Cardiac muscle cell (in vitro differentiated cells and primary cell): ENCODE data around the gene PRUNE2. TPM values are rescaled to one million over a fixed set of nuclear protein-coding genes. Genes with fewer than 3 reads are reported as not detected.

Experiments used
- DNase-seq, 2 donors: peaks; one replicate each; pipeline versions ENCODE4 v3.0.0 to v3.0.0-alpha.2; 2010 to 2017; ENCODE audit warnings: low read depth in 1 of 2, low spot score in 1 of 2
- H3K27ac ChIP-seq: fragments of 200-600 bp; sonication (generic); 2 replicates; pipeline ENCODE4 v1.5.1; 2016
- H3K27me3 ChIP-seq: fragments of 200-600 bp; sonication (generic); 2 replicates; pipeline ENCODE4 v1.6.0; 2016; ENCODE audit warnings: control low read depth
- H3K36me3 ChIP-seq: fragments of 200-600 bp; sonication (generic); 2 replicates; pipeline ENCODE4 v1.5.1; 2016; ENCODE audit warnings: control low read depth
- H3K4me1 ChIP-seq: fragments of 200-600 bp; sonication (generic); 2 replicates; pipeline ENCODE4 v1.8.1; 2017; ENCODE audit warnings: low read depth, mild to moderate bottlenecking, mixed run types
- H3K4me3 ChIP-seq: fragments of 200-600 bp; sonication (generic); 2 replicates; pipeline ENCODE4 v1.5.1; 2016; ENCODE audit warnings: mild to moderate bottlenecking
- H3K9me3 ChIP-seq: fragments of 200-600 bp; sonication (generic); 2 replicates; pipeline ENCODE4 v1.5.1; 2017; ENCODE audit warnings: low read depth, mild to moderate bottlenecking, control low read depth
- polyA plus RNA-seq: library from polyadenylated mRNA; unstranded; fragments of >200 nt; fragmentation: Nextera tagmentation; extraction: Ambion mirVana; gene quantifications from 2 replicates; pipeline ENCODE4 v1.2.1, GENCODE V29; 2016
- total RNA-seq: library from RNA; depleted of rRNA; stranded (reverse); fragments of >200 nt; gene quantifications from 2 replicates; pipeline ENCODE4 v1.2.3, GENCODE V29; 2016
- TF ChIP-seq, protein P1 (sequence below): IDR thresholded peaks from 2 replicates; pipeline ENCODE4 v1.5.1; 2012; ENCODE audit warnings: low read depth, mild to moderate bottlenecking, low read length

The PRUNE2 gene
- total and polyA plus RNA-seq, 2 experiments from 2014 or later: 5.5 to 14.4 TPM

DNA sequence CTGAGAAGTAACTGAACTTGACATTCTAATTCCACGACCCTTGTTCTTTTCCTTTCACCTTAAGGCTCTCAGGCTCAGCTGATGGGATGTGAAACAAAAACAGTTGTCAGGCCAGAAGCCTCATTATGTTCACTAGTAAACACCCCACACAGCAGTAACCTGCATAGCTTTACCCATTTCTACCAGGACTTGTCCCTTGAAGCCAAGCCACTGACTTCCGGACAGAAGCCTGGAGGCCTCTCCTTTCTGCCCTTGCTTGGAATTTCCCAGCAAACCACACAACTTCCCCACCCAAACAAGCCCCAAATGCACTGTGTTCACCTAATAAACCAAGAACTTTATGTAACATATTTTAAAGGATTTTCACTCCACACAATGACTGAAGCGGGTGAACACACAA lies 19.6 kb downstream of the PRUNE2 start:
- no peaks in the 10 kb centered on the region for H3K9me3 ChIP-seq
- DNase-seq: no peak
- no peaks in the 10 kb centered on the region for H3K36me3 ChIP-seq
- no peak overlapping the region for H3K27ac ChIP-seq
- H3K4me3 ChIP-seq: no peak overlapping the region
- TF ChIP-seq, protein P1, sequence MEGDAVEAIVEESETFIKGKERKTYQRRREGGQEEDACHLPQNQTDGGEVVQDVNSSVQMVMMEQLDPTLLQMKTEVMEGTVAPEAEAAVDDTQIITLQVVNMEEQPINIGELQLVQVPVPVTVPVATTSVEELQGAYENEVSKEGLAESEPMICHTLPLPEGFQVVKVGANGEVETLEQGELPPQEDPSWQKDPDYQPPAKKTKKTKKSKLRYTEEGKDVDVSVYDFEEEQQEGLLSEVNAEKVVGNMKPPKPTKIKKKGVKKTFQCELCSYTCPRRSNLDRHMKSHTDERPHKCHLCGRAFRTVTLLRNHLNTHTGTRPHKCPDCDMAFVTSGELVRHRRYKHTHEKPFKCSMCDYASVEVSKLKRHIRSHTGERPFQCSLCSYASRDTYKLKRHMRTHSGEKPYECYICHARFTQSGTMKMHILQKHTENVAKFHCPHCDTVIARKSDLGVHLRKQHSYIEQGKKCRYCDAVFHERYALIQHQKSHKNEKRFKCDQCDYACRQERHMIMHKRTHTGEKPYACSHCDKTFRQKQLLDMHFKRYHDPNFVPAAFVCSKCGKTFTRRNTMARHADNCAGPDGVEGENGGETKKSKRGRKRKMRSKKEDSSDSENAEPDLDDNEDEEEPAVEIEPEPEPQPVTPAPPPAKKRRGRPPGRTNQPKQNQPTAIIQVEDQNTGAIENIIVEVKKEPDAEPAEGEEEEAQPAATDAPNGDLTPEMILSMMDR: no peak
- no peaks in the 10 kb centered on the region for H3K27me3 ChIP-seq
- H3K4me1 ChIP-seq: no peaks in the 10 kb centered on the region

DNA sequence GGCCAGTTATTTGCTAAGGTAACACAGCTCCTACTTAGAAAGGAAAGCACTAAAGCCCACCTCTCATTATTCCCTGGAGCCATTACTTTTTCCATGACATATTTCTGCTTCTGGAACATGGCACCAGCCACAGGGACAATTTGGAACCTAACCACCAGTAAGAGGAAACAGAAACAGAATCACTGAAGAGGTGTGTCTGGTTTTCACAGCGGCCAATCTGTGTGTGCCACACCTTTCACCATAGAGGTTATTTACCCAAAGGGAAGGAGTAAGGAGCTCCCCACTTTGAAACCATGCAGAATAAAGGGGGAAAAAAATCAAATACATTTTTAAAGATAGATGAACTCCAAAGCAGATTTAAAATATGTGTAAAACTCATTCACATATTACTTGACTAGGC lies 21.1 kb downstream of the PRUNE2 start:
- no peaks in the 10 kb centered on the region for H3K27me3 ChIP-seq
- H3K27ac ChIP-seq: no peak overlapping the region
- H3K4me1 ChIP-seq: no peaks in the 10 kb centered on the region
- no peaks in the 10 kb centered on the region for H3K36me3 ChIP-seq
- TF ChIP-seq, protein P1: no peak
- no peak overlapping the region for H3K4me3 ChIP-seq
- H3K9me3 ChIP-seq: no peaks in the 10 kb centered on the region
- no peak for DNase-seq

- Histone ChIP-seq H3K36me3 (no peaks in the 10 kb centered on the region), H3K4me3 (no peak overlapping the region), H3K27me3 (no peaks in the 10 kb centered on the region), H3K27ac (no peak overlapping the region), H3K4me1 (no peaks in the 10 kb centered on the region), H3K9me3 (no peaks in the 10 kb centered on the region)
- DNase-seq: no peak
- TF ChIP-seq, protein P1: no peak
These were observed 22.5 kb downstream of the PRUNE2 start for GRCh38 chr9:76883341-76883855.

DNA sequence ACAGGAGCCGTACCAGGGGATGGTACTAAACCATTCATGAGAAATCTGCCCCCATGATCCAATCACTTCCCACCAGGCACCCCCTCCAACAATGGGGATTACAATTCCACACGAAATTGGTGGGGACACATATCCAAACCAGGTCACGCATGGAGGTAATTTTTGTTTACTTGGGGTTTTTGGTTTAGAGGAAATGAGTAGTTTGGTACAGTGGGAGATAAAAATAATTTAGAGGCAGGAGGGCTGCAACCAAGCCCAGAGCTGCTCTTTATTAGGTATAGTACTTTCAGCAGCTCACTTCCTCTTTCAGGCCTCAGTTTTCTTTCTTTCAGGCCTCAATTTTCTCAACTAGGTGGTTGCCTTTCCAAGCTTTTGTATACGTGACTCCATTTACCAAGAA lies 23.2 kb downstream of the PRUNE2 start:
- no peak for DNase-seq
- Histone ChIP-seq H3K9me3 (no peaks in the 10 kb centered on the region), H3K36me3 (no peaks in the 10 kb centered on the region), H3K27me3 (no peaks in the 10 kb centered on the region), H3K27ac (no peak overlapping the region), H3K4me1 (no peaks in the 10 kb centered on the region), H3K4me3 (no peak overlapping the region)
- TF ChIP-seq, protein P1: no peak

DNA sequence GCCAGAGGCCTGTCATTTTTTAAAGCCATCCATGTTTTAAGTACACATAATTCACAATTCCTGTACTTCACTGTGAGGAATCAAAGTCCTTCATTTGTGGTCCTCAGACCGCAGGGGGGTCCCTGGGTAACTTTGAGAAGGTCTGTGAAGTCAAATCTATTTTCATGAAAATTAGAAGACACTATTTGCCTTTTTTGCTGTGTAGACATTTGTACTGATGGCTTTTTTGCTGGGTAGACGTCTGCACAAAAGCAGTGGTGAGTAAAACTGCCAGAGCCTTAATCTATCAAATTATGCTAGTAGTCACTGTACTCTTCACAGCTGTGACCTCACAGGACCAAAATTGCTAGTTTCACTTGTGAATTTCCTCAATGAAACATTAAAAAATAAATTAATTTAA lies 25.7 kb downstream of the PRUNE2 start:
- H3K4me3 ChIP-seq: no peak overlapping the region

More for the DNA sequence above, 25.7 kb downstream of the PRUNE2 start:
- no peaks in the 10 kb centered on the region for H3K27me3 ChIP-seq
- TF ChIP-seq, protein P1: no peak
- H3K9me3 ChIP-seq: no peaks in the 10 kb centered on the region
- DNase-seq: no peak
- no peaks in the 10 kb centered on the region for H3K36me3 ChIP-seq
- no peaks in the 10 kb centered on the region for H3K4me1 ChIP-seq
- H3K27ac ChIP-seq: no peak overlapping the region
